Hypothalamus (tissue), 51 donors: ENCODE data around the gene C15orf39.
"Not testable (repeated sequence)": the region's sequence is repeated elsewhere in the genome, so short reads cannot be mapped to it uniquely, and the experiment has no call there.

Experiments
- DNase-seq, 51 donors: peaks; one replicate each; lab custom pipeline; 2025; lab: John Stamatoyannopoulos, UW

The C15orf39 gene

GRCh38 chr15:75227663-75228280 is 26.1 kb downstream of the C15orf39 start:
- no peak for DNase-seq

GRCh38 chr15:75228787-75229186 is 27.1 kb downstream of the C15orf39 start:
- DNase-seq, result no peak

DNA sequence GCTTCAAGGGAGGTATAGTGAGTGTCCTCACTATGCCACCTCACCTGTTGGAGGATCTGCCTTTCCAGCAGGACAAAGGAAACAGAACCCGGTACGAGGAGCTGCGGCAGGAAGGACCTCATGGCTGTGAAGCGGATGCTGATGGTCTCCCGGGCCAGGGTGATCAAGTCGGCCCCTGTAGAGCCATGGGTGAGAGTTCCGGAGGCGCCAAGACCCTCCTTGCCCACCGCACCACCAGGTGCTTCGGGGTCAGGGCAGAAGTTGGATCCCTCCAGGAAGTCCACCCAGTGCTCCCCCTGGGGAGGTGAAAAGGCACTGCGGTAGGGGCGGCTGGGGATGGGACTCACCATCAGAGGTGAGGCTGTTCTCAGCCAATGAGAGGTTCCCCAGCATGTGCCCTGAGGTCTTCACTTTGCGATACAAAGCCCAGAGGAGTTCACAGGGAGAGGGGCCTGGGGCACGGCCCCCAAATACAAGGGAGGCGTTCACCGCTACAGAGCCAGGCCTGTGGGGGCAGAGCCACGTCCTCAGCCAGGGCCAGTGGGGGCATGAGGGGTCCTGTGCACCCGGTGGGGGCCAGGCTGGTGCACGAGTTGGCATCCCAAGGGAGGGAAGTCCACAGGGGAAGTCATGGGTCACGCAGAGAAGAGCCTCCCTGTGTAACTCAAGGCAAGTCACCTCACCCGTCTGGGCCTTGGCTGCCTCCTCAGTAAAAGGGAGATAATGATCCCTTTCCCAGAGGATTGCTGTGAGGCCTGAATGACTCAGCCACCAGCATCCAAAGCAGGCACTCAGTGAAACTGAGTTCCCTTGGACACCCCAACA is 27.7 kb downstream of the C15orf39 start:
- no peak for DNase-seq

GRCh38 chr15:75230016-75230343 is 28.3 kb downstream of the C15orf39 start:
- no peak for DNase-seq

DNA sequence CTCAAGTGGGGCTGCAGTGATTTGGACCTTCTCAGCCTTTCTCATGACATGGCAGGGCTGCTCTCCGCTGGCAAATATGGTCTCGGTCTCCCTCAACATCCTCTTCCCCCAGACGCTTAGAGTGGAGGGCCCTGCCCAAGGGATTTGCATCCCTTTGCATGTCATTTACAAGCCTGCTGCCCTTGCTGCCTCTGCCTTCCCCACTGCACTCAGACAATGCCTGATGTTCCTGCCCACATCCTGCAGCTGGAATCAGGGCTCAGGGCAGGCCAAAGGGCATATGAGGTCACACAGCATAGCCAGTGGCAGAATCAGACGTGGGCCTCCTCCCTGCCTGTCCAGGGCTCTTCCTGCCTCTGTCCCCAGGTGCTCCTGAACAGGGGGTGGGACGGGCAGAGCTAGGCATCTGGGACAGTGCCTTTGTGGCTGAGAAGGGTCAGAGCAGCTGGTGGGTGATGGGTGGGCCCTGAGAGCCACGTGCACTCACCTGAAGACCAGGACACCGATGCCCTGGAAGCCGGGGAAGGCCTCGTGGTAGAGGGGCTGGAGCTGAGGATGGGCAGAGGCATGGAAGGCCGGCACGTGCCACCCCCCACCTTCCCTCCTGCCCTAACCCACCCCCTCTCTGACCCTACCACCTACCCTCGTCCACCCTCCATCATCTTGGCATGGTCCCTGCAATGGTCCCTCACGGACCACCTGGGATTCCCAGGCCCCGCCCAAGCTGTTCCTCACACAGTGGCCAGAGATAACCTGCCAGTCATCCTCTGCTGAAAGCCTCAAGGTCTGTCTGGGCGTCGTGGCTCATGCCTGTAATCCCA is 29.1 kb downstream of the C15orf39 start:
- DNase-seq, result no peak

DNA sequence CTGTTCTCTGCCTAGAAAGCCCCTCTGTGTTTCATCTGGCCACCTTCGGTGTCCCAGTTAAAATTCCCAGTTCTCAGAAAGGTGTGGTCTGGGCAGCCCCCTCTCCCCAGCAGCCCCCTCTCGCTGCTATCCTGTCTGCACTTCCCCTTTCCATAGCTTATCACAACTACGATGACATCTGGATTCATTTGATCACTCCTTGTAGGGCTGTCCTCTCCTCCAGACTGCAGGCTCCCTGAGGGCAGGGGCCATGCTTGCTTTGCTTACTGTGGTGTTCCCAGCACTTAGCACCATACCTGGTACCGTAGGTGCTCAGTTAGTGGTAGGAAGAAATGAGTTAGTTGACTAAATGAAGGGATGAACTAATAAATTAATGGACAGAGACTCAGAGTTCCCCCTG is 30.2 kb downstream of the C15orf39 start:
- no peak for DNase-seq

GRCh38 chr15:75232252-75232813 is 30.7 kb downstream of the C15orf39 start:
- no peak for DNase-seq

- DNase-seq, result no peak
Observed at GRCh38 chr15:75232826-75233503, 31.3 kb downstream of the C15orf39 start.

DNA sequence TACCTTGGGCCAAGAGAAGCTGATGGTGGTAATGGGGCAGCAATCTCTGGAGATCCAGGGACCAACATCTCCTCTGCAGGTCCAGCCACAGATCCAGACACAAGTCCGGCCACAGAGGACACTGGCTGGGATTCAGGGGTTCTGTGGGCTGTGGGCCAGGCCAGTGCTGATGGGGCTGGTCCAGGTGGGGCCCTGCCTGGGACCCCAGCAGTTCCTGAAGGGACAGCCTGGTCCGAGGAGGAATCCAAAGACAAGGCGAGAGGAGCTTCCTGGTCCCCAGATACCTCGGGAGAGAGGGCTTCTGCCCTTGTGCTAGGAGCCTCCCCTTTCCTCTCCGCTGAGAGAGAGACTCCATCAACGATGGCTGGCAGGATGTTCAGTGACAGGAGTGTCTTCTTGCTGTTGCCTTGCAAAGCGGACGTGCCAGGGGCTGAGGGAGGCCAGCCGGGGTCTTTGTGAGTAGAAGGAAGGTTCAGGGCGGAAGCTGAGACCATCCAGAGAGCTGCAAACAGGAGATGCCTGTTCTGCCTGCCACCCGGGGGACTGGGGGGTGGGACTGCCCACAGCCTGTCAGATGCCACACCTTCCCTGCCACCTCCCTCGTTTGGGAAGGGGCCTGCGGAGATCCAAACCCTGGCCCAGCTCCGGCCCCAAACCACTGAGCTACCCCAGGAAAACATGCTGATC is 32.0 kb downstream of the C15orf39 start:
- no peak for DNase-seq

DNA sequence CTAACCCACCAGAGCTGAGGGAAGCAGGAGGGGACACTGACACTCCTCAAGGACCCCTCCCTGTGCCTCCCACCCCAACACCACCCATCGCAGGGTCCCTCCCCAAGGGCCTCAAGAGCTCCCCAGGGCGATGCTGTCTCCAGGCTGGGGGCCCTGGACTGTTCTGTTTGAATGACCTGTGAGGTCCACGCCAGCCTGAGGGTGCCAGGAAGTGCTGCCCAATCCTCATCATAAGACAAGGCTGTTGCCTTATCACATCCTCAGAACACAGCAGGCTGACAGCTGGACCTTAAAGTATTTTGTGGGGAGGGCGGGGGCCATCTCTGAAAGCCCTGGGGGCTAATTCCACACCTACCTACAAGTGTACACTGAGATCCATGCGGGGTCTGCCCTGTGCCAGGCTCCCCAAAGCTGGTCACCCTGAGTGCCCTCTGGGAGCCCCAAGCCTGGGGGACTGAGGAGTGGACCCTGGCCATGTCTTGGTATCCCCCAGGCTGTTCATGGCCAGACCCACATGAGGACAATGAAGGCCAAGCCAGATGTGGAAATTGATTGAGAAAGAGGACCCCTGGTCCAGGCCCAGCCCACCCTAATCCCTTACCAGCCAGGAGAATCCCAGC is 32.6 kb downstream of the C15orf39 start:
- no peak for DNase-seq

- no peak for DNase-seq
Observed at GRCh38 chr15:75235051-75235673, 33.5 kb downstream of the C15orf39 start.

- no peak for DNase-seq
Observed at GRCh38 chr15:75235760-75236729, 34.4 kb downstream of the C15orf39 start.

GRCh38 chr15:75237316-75237982 is 35.8 kb downstream of the C15orf39 start:
- no peak for DNase-seq

GRCh38 chr15:75238150-75238549 is 36.5 kb downstream of the C15orf39 start:
- DNase-seq, result no peak

GRCh38 chr15:75245741-75246140 is 44.1 kb downstream of the C15orf39 start:
- DNase-seq, result not testable (repeated sequence)

DNA sequence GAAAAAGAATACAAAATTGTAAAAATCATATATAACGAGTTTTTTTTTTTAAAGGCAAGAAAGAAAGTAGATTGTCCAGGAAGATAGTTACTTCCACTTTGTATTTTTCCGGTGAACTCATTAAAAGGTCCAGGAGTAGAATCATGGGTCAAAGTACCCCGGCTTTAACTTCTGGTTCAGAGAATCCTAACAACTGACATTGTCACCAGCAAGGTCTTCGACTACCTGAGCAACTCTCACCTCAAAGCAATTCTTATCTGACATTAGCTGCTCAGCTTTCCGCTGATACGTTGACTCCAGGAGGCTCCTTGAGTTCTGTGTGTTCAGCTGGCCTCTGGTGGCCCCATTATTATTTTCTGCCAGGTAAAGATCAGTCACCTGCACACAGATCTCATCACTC is 47.3 kb downstream of the C15orf39 start:
- DNase-seq, result not testable (repeated sequence)

GRCh38 chr15:75249726-75250125 is 48.0 kb downstream of the C15orf39 start:
- DNase-seq, result no peak
